Ecto neural progenitor cell (in vitro differentiated cells): ENCODE results near the gene TSPEAR.
"Not testable (repeated sequence)": the region's sequence is repeated elsewhere in the genome, so short reads cannot be mapped to it uniquely, and the experiment has no call there.

Experiments
- DNase-seq: peaks from one replicate; pipeline ENCODE4 v3.0.0-alpha.2; 2018; ENCODE audit warnings: low spot score

Gene TSPEAR

DNA sequence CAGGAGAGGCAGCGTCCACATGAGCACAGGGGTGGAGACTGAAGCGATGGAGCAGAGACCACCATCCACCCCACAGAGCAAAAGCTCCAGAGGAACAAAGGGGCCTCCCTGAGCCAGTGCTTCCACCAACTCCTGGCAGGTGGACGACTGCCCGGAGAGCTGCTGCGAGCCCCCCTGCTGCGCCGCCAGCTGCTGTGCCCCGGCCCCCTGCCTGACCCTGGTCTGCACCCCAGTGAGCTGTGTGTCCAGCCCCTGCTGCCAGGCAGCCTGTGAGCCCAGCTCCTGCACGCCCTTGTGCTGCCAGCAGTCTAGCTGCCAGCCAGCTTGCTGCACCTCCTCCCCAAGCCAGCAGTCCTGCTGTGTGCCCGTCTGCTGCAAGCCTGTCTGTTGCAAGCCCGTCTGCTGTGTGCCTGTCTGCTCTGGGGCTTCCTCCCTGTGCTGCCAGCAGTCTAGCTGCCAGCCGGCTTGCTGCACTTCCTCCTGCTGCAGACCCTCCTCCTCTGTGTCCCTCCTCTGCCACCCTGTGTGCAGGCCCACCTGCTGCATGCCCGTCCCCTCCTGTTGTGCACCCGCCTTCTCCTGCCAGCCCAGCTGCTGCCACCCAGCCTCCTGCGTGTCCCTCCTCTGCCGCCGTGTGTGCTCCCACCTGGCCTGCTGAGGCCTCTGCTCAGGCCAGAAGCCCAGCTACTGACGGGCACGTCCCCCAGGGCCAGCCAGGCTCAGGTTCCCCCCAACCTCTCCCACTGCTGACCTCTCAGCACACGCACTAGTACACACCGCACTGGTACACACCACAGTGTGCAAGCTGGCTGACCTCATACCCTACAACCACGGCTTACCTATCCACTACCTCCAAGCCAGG is 9.0 kb downstream of the TSPEAR start:
- peak; percentile 44 for DNase-seq

GRCh38 chr21:44701541-44701940 is 9.8 kb downstream of the TSPEAR start:
- DNase-seq = no peak

DNA sequence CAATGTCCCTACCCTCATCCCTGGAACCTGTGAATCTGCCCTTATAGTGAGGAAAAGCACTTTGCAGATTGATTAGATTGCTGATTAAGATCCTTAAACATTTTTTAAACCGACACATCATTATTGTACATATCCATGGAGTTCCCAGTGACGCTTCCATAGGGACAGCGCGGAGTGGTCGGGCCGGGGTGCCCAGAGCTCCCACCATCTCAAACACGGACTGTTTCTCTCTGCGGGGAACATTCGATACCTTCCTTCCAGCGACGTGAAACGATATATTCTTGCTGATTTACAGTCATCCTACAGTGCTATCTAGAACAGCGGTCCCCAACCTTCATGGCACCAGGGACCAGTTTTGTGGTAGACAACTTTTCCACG is 10.4 kb downstream of the TSPEAR start:
- DNase-seq = no peak

DNA sequence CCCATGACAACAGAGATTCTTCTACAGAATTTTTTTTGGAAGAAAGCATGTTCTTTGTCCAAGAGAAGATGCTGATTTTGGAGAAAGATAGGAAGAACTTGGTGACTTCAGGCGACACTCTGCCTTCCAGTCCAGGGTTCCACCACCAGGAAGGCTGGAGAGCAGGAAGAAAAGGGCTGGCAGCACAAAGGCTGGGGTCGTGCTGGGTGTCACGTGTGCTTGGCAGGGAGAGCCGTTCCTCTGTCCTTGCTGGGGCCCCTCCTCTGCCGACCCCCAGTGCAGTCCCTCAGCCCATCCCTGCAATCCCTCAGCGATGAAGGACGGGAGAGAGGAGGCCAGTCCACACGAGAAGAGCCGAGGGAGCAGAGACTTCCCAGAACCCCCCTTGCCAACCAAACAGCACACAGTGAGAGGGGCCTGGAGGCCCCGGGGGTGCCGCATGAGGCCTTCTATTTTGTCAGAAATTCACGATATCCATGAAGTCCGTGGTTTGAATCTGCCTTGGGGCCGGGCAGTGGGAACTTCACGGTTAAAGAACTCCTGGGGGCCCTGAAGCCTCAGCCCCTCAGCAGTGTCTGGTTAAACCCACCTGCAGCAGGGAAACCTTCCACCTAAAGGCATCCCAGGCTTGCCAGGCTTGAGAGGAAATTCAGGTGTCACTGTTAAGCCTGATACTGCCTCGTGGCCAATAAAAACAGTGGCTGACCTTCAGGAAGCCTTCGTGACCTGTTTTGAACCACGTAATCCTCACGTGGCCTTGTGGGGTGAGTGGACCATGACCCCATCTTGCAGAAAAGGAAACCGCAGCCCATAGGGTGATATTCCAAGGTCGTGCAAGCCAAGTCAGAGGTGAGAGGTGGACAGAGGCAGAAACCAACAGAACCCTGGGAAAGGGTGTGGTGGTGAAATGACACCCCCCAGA is 11.0 kb downstream of the TSPEAR start:
- DNase-seq = no peak

GRCh38 chr21:44699502-44700001 is 11.8 kb downstream of the TSPEAR start:
- DNase-seq = no peak

DNA sequence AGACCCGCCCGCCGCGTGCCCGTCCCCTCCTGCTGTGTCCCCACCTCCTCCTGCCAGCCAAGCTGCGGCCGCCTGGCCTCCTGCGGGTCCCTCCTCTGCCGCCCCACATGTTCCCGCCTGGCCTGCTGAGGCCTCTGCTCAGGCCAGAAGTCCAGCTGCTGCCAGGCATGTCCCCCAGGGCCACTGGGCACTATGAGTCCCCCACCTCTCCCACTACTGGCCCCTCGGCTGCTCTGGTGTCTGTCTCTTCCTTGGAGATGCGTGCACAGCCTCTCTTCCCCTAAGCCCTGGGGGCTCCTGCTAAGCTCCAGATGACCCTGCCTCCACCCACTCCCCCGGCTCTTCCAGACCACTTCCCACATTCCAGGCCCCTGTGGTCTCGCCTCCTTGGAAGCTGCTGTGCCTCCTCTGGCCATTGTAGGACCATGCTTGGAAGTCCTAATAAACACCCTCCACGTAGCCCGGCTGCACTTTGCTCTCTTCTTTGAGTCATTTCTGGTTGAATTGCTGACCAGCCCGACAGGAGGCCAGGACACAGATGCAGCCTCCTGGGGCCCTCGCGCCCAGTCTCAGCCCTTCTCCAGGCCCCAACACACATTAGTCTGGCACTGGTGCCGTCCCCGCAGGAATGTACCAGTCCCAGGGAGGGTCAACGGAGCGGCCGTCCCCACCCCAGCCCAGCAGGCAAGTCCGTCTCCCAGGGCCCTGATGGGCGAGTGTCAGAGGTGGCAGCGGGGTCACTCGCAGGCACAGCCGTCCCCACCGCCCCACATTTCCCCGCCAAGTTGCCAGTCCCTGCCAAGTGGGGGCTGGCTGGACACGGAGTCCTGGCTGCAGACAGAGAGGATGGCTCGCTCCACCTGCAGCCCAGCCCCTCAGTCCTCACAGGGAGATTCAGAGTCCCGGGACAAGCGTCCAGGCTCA is 13.3 kb downstream of the TSPEAR start:
- peak; percentile 70 for DNase-seq

DNA sequence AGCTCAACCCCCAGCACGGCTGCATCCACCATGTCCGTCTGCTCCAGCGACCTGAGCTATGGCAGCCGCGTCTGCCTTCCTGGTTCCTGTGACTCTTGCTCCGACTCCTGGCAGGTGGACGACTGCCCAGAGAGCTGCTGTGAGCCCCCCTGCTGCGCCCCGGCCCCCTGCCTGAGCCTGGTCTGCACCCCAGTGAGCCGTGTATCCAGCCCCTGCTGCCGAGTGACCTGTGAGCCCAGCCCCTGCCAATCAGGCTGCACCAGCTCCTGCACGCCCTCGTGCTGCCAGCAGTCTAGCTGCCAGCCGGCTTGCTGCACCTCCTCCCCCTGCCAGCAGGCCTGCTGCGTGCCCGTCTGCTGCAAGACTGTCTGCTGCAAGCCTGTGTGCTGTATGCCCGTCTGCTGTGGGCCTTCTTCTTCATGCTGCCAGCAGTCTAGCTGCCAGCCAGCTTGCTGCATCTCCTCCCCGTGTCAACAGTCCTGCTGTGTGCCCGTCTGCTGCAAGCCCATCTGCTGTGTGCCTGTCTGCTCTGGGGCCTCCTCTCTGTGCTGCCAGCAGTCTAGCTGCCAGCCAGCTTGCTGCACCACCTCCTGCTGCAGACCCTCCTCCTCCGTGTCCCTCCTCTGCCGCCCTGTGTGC is 14.1 kb downstream of the TSPEAR start, which contains the start of gene KRTAP10-12:
Gene KRTAP10-12 (plus strand): TSS at position 1 of the 639 bp plus-strand sequence. CDS start 30 bp downstream, at position 31.
- not testable (repeated sequence) for DNase-seq

GRCh38 chr21:44696572-44696971 is 14.8 kb downstream of the TSPEAR start:
- no peak for DNase-seq

GRCh38 chr21:44695641-44696040 is 15.7 kb downstream of the TSPEAR start:
- no peak for DNase-seq

DNA sequence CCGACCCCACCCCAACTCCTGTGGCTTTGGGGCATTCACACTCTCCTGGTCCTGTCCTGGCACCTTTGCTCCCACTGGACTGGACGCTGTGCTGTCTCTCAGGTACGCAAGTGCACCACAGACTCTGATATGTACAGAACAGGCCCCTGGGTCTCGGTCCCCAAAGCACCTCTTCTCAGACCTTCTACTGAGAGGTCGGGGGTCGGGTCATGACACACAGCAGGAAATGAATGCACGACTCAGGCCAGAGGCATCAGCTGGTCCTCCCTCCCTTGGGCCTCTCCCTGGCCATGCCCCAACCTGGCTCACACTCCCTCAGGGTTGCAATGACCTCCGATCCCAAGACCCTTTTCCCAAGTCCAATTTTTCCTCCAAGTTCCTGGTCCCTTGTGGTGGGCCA is 16.2 kb downstream of the TSPEAR start:
- DNase-seq = no peak

GRCh38 chr21:44694776-44695175 is 16.6 kb downstream of the TSPEAR start:
- DNase-seq = no peak

GRCh38 chr21:44692798-44693512 is 18.4 kb downstream of the TSPEAR start:
- DNase-seq = no peak

GRCh38 chr21:44691686-44692085 is 19.7 kb downstream of the TSPEAR start:
- no peak for DNase-seq

GRCh38 chr21:44689740-44690139 is 21.6 kb downstream of the TSPEAR start:
- not testable (repeated sequence) for DNase-seq

DNA sequence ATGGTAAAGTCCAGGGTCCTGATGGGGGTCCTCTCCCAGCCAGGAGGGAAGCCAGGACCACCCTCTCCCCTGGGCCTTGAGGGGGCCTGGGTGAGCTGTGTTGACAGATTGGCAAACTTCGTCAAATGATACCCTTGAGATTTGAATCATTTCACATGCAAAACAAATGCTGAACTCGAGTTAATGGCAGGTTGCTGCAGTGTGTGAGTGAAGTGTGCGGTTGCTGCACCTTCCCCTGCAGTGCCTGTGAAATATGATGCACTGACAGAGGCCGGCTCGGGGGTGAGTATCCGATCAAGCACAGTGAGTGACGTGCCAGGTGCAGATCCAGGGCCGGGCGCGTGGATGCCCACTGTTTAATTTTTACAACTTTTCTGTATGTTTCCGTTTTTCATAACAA is 23.7 kb downstream of the TSPEAR start:
- DNase-seq = no peak

DNA sequence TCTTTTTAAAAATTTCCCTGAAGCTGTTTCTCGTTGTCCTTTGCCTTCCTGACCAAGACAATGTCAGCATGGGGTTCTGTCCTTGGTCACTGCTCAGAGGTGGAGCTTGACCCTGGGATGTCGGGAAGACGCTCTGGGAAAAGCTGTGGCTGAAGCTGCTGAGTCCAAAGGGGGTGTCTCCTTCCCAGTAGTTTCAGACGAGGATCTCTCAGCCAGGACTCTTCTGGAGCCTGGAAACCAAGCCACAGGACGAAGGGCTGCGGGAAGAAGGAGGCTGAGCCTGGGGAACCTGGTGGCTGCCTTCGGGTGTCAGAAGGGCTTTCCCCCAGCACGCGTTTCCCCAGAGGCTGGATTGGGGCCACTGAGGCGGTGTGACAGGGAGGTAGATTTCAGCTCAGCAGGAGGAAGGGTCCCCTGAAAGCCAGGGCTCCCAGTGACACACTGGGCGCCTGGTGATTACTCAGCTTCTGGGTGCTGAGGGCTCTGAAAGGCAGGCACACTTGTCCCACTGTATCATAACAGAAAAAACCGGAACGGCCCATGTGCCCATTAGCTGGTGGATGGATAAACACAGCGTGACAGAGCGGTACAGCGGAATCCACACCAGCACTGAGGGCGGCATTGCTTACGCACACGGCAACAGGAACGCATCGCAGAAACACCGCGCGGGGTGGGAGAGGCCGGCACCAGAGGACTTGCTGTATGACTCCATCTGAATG is 24.4 kb downstream of the TSPEAR start:
- no peak for DNase-seq

GRCh38 chr21:44686000-44686781 is 25.2 kb downstream of the TSPEAR start:
- peak; percentile 71 for DNase-seq

GRCh38 chr21:44685050-44685449 is 26.3 kb downstream of the TSPEAR start:
- not testable (repeated sequence) for DNase-seq

GRCh38 chr21:44684483-44684882 is 26.9 kb downstream of the TSPEAR start:
- DNase-seq = no peak
